K562 (cell line): ENCODE measurements around the gene SLC40A1. TPM values are rescaled to one million over a fixed set of nuclear protein-coding genes. Genes with fewer than 3 reads are reported as not detected.

ENCODE experiments used
- GABPB2 ChIP-seq: fragments of 250-450 bp; sonication (Bioruptor Pico); conservative IDR thresholded peaks from 2 replicates; pipeline ENCODE4 v1.5.1; 2021; ENCODE audit warnings: mild to moderate bottlenecking
- GTF2A2 ChIP-seq: IDR thresholded peaks from 2 replicates; pipeline ENCODE4 v1.6.1; 2016; ENCODE audit warnings: mild to moderate bottlenecking, missing genetic modification characterization, missing compliant biosample characterization
- IFI16 ChIP-seq: fragments of 250-450 bp; sonication (Bioruptor Pico); IDR thresholded peaks from 2 replicates; pipeline ENCODE4 v2.1.2; 2022; ENCODE audit warnings: mild to moderate bottlenecking, inconsistent platforms
- KDM1A ChIP-seq, 2 experiments: fragments of 450-650 bp; IDR thresholded peaks; 2 replicates each; pipeline ENCODE4 v1.6.1; 2016; ENCODE audit warnings: mild to moderate bottlenecking in 2 of 2
- NBN ChIP-seq: fragments of 450-650 bp; IDR thresholded peaks from 2 replicates; pipeline ENCODE4 v1.6.1; 2016; ENCODE audit warnings: low read depth, mild to moderate bottlenecking
- NFE2 ChIP-seq: IDR thresholded peaks from 2 replicates; pipeline ENCODE4 v1.6.1; 2014; ENCODE audit warnings: antibody characterized with exemption, low read depth
- NFIC ChIP-seq: fragments of 450-650 bp; IDR thresholded peaks from 2 replicates; pipeline ENCODE4 v1.6.1; 2017; ENCODE audit warnings: mild to moderate bottlenecking, inconsistent platforms
- PATZ1 ChIP-seq: fragments of 250-450 bp; sonication (Bioruptor Pico); IDR thresholded peaks from 2 replicates; pipeline ENCODE4 v1.5.0; 2020; ENCODE audit warnings: mild to moderate bottlenecking, borderline replicate concordance
- RNF2 ChIP-seq: sonication (generic); IDR thresholded peaks from 2 replicates; pipeline ENCODE4 v1.6.1; 2016
- RREB1 ChIP-seq: fragments of 250-450 bp; sonication (Bioruptor Pico); IDR thresholded peaks from 2 replicates; pipeline ENCODE4 v1.4.0; 2020
- SMAD2 ChIP-seq: fragments of 150-350 bp; IDR thresholded peaks from 2 replicates; pipeline ENCODE4 v1.6.1; 2014; ENCODE audit warnings: low read depth, mild to moderate bottlenecking, low read length
- SPI1 ChIP-seq: IDR thresholded peaks from 2 replicates; pipeline ENCODE4 v1.6.1; 2011; ENCODE audit warnings: low read depth, low read length, control low read depth, borderline replicate concordance
- STAT5A ChIP-seq: IDR thresholded peaks from 2 replicates; pipeline ENCODE4 v1.6.1; 2012; ENCODE audit warnings: low read length, inconsistent platforms, borderline replicate concordance
- TAF15 ChIP-seq: fragments of 200-400 bp; formaldehyde crosslinking; IDR thresholded peaks from 2 replicates; pipeline ENCODE4 v1.6.1; 2017; ENCODE audit warnings: mild to moderate bottlenecking, low read depth, low read length, moderate library complexity
- TEAD4 ChIP-seq, 2 experiments: sonication (generic) in 1 of 2; formaldehyde crosslinking in 1 of 2; IDR thresholded peaks; 2 replicates each; pipeline versions ENCODE4 v1.6.1 to v1.8.0; 2012 to 2022; ENCODE audit warnings: borderline replicate concordance in 1 of 2, inconsistent platforms in 1 of 2, low read length in 1 of 2, mild to moderate bottlenecking in 1 of 2, missing genetic modification reagents in 1 of 2
- USF2 ChIP-seq: sonication (generic); formaldehyde crosslinking; IDR thresholded peaks from 2 replicates; pipeline ENCODE4 v1.5.0; 2020; ENCODE audit warnings: missing genetic modification reagents
- YBX1 ChIP-seq: fragments of 450-650 bp; IDR thresholded peaks from 2 replicates; pipeline ENCODE4 v1.7.1; 2016; ENCODE audit warnings: mild to moderate bottlenecking
- ZNF512 ChIP-seq: IDR thresholded peaks from 2 replicates; pipeline ENCODE4 v1.6.1; 2016; ENCODE audit warnings: missing genetic modification characterization, missing compliant biosample characterization
- ZNF76 ChIP-seq: fragments of 250-450 bp; sonication (Bioruptor Pico); IDR thresholded peaks from 2 replicates; pipeline ENCODE4 v1.4.0; 2020; ENCODE audit warnings: mild to moderate bottlenecking, moderate library complexity, borderline replicate concordance
- ZNF830 ChIP-seq: fragments of 250-450 bp; sonication (Bioruptor Pico); IDR thresholded peaks from 2 replicates; pipeline ENCODE4 v1.5.0; 2021; ENCODE audit warnings: mild to moderate bottlenecking
- polyA plus RNA-seq, 8 experiments: library from polyadenylated mRNA; depleted of rRNA in 4 of 8; stranded (reverse) in 5 of 8; unstranded in 3 of 8; fragments of >200 nt; fragmentation: Nextera tagmentation in 2 of 8; fragmentation: Illumina TruSeq in 1 of 8; extraction: Ambion mirVana in 2 of 8; extraction: Trizol in 1 of 8; gene quantifications; 2 replicates each; pipeline versions ENCODE4 v1.2.1 to v1.2.3, GENCODE V29; 2011 to 2014; ENCODE audit warnings: inconsistent platforms in 1 of 8, missing spikeins in 1 of 8
- total RNA-seq, 7 experiments: library from RNA; depleted of rRNA in 6 of 7; stranded (reverse); fragments of >200 nt in 6 of 7; fragmentation: Illumina TruSeq in 2 of 7; extraction: Trizol in 2 of 7; gene quantifications; 2 replicates each; pipeline versions ENCODE4 v1.2.1 to v1.2.3, GENCODE V29; 2011 to 2021; ENCODE audit warnings: low replicate concordance in 1 of 7

SLC40A1 gene
- total and polyA plus RNA-seq, 9 of the 15 experiments (the other 6 are each of a cell fraction or from before 2014, with no cell fraction given), result 42.2 to 95.9 (median 54.9) TPM

GRCh38 chr2:189613077-189613636, 32.6 kb upstream of the SLC40A1 start (continued):
- TF ChIP-seq RREB1 (CRISPR knock-in tag) (no peak), ZNF512 (tag) (peak; percentile 56), ZNF830 (CRISPR knock-in tag) (no peak), SPI1 (no peak), IFI16 (CRISPR knock-in tag) (no peak), YBX1 (no peak), NFIC (no peak), ZNF76 (no peak), USF2 (CRISPR knock-in tag) (no peak), GTF2A2 (tag) (no peak), PATZ1 (CRISPR knock-in tag) (no peak), STAT5A (peak; percentile 54; the same call in 1 of the 2 replicates), NFE2 (peak; percentile 93), SMAD2 (no peak), GABPB2 (CRISPR knock-in tag) (no peak), RNF2 (0 out of 2 replicates have a peak, but pooled peaks have one; percentile 65), KDM1A (IDR thresholded peaks at IDR 0.05) (peak in 1 of 2 experiments; percentile 36; a peak in 1 of 4 replicates), TAF15 (no peak), NBN (peak; percentile 53; the same call in 1 of the 2 replicates), TEAD4 (IDR thresholded peaks at IDR 0.05; ENCODE audit: low read length) (peak; percentile 93), TEAD4 (CRISPR knock-in tag; IDR thresholded peaks at IDR 0.05; ENCODE audit: borderline replicate concordance) (no peak)
